HG03025 (cell line): ENCODE results near the gene CAPN9.
"Not testable (repeated sequence)": the region's sequence is repeated elsewhere in the genome, so short reads cannot be mapped to it uniquely, and the experiment has no call there.

Source experiments
- ATAC-seq: cut with Tn5 transposase; IDR thresholded peaks from one replicate; pipeline ENCODE4 v1.9.1; 2021; ENCODE audit warnings: mild to moderate bottlenecking, moderate library complexity; ENCODE audit not compliant: unreplicated experiment, low FRiP score

Gene CAPN9

DNA sequence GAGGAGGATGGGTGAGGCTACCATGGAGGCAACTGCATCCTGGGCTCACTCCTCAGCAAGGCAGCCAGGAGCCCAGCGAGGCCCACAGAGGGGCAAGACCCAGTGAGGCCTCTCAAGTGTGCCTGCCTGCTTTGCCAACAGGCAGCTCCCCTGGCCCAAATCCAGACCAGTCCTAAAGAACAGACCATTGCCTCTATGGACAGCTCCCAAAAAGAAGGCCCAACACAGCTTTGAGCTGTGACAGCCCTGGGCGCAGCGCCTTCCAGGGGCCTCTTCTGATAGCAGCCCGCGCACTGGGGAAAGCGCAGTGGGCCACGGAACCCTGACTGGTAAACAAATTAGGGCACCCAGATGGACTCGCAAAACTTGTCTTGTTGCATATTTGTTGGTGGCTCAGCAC, 95.6 kb downstream of the CAPN9 start:
- ATAC-seq: no peak

DNA sequence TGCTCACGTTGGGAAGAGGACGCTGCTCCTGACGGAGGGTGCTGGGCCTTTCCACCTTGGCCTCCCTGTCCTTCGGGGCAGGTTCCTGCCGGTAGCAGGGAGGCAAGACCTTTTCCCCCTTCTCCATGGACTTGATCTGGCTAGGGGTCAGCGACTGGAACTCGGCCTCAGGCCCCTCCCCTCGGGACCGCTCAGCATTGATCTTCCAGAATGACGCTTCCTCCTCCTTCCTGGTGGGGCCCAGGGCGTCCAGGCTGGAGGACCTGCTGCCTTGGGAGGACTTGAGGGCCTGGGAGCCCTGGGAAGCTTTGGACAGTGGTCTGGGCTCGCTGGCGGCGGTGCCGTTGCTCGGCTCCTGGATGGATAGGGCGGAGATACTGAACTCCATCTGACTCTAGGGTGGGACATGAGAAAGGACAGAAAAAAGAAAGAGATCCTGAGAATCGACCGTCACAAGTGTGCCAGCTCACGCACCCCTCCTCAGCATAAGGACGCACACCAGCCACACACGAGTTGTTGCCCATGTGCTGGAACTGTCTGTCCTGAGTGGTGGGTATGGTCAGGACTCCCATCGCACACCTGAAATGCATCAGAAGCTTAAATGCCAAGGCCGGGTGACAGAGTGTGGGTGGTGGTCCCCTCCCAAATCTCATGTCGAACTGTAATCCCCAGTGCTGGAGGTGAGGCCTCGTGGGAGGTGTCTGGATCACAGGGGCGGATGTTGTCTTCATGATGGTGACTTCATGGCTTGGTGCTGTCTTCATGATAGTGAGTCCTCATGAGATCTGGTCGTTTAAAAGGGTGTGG, 96.5 kb downstream of the CAPN9 start:
- no peak for ATAC-seq

DNA sequence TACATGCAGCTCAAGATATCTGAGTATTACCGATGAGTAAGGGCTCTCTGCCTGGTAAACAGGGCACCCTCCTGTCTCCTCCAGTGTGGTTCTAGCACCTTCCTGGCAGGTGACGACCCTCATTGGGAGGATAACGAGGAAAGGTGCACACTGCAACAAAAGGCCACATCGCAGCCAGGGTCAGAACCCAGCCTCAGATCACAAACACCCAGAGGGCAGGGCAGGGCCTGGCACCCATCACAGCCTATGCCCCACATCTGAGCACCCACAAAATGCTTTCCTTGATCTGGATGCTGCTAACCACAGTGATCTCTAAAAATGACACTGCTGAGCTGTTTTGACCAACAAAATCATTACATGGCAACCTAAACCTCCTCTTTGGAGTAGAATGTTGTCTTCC, 97.4 kb downstream of the CAPN9 start:
- no peak for ATAC-seq

DNA sequence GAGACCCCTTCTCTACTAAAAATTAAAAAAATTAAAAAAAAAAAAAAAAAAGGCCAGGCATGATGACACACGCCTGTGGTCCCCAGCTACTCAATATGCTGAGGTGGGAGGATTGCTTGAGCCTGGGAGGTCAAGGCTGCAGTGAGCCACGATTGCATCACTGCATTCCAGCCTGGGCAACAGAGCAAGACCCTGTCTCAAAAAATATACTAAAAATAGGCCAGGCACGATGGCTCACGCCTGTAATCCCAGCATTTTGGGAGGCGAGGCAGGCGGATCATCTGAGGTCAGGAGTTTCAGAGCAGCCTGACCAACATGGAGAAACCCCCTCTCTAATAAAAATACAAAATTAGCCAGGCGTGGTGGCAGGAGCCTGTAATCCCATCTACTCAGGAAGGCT, 98.0 kb downstream of the CAPN9 start:
- not testable (repeated sequence) for ATAC-seq

DNA sequence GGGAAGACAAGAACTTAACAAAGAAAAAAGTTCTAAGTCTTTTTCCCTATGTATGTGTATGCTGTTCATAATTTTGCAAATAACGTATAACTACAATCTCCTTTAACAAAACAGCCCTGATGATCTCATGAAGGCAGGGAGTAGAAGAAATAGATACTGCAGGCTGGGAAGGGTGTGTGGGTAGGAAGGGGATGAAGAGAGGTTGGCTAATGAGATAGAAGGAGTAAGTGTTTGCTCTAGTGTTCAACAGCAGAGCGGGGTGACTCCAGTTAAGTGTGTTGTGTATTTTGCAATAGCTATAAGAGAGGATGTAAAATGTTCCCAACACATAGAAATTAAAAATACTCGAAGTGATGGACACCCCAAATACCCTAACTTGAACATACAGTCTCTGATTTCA, 101.0 kb downstream of the CAPN9 start:
- ATAC-seq: no peak

DNA sequence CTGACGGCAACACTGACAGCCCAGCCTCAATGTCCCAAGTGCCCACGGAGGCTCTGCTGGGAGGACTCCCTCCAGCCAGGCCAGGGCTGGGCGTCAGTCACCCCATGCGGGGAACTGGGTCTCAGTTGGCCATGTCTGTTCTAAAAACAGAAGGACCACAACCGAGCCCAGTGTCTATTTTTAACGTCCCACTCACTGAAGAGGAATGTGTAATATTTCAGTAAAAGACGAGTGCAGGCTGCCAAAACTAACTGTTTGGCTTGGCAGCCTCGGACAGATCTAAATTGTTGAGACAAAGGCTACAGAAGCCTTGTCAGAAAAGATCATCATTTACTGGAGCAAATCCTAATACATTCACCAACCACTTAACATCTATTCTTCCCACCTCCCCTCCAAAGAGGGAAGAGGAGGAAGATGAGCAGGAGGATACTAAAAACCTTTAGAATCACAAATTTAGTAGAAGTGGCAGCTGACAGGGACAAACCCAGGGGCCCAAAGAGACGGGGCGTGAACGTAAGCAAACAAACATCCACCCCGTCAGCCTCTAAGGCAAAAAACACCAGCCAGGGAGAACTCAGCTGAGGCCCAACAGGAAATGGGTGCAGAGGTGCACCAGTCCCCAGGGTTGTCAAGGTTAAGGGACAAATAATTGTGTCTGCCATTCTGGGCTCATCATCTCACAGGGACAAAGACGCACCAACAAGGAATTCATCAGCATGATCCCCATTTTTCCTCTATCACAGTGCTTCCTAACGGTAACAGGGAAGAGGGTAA, 102.5 kb downstream of the CAPN9 start:
- ATAC-seq: no peak

DNA sequence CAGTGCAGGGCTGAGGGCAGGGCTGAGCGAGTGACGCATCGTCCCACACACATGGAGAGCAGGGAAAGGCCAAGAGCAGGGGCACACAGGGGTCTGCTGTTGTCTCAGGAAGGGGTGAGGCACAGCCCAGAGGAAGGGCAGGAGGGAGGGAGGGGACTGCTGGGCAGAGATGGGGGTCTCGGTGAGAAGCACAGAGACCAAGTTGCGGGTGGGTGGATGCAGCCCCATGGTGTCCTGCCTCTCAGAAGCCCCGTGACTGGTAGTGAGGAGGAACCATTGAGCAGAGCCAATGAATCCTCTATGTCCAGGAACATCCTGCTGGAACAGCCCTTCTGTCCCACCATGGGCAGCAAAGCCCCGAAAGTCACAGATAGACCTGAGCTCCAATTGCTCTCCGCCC, 103.4 kb downstream of the CAPN9 start:
- ATAC-seq: no peak

DNA sequence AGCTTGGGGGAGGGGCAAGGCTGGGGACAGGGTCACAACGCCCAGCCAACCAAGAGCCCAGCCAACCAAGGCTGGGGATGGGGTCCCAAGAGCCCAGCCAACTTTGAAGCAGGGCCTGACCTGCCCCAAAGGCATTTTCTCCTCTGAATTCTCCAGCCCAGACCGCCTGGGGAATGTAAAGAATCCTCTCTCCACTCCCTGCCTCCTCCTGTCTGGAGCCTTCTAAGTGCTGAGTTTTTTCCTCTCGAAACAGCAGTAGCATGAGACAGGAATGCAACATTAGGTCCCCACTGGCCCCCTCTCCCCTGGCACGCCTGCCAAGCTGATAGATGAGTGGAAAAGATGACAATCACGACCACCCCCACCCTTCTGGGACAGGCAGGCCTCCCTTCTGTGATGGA, 104.1 kb downstream of the CAPN9 start:
- no peak for ATAC-seq
